Sciatic nerve (tissue), 2 donors: ENCODE results near the gene STT3A. TPM values are rescaled to one million over a fixed set of nuclear protein-coding genes. Genes with fewer than 3 reads are reported as not detected.
"Not testable (repeated sequence)": the region's sequence is repeated elsewhere in the genome, so short reads cannot be mapped to it uniquely, and the experiment has no call there.

ENCODE experiments used
- ATAC-seq: fragments of 200-7000 bp; cut with Tn5 transposase; one replicate; pipeline ENCODE4 v1.9.1; 2020; ENCODE audit warnings: mild to moderate bottlenecking, moderate library complexity
- DNase-seq: peaks from one replicate; pipeline ENCODE4 v3.0.0-alpha.2; 2020; ENCODE audit warnings: low spot score
- intact Hi-C: fragments of 100-400 bp; cut with DNase I; formaldehyde crosslinking; loops from one replicate; pipeline ENCODE4 v1.14.2; 2022
- total RNA-seq: library from RNA; stranded (reverse); fragmentation: NEBNext Ultra II Directional; extraction: Animal tissue kit (Norgen Biotek cat#: 25700); gene quantifications from one replicate; pipeline ENCODE4 v1.2.1, GENCODE V29; 2021
- donor health status: DM: no; HTN: no; CAD: no.
- donor health status: DM: no; HTN: no; CAD: no.

Gene STT3A
- 100 TPM for total RNA-seq

- ATAC-seq (peak; percentile 99), DNase-seq (peak; percentile 99)
- intact Hi-C loops: no loop called here
Observed at GRCh38 chr11:125592305-125593113, at the start of gene STT3A. Gene STT3A (plus strand): TSS chr11:125592852. CDS start chr11:125595916, 3,064 bp downstream.

GRCh38 chr11:125550780-125551179 lies 41.9 kb upstream of the STT3A start:
- ATAC-seq (no peak), DNase-seq (no peak)
- intact Hi-C loops: no loop called here

- intact Hi-C loops: no loop called here
- DNase-seq (no peak), ATAC-seq (no peak)
Observed at GRCh38 chr11:125551835-125552342, 40.8 kb upstream of the STT3A start.

- DNase-seq: no peak
- intact Hi-C loops: no loop called here
Observed at GRCh38 chr11:125552927-125553326, 39.7 kb upstream of the STT3A start.

GRCh38 chr11:125553357-125553756 lies 39.3 kb upstream of the STT3A start:
- no peak for ATAC-seq
- intact Hi-C loops: no loop called here
- DNase-seq: no peak

More at GRCh38 chr11:125552927-125553326, 39.7 kb upstream of the STT3A start:
- ATAC-seq: no peak

GRCh38 chr11:125554038-125554437 lies 38.6 kb upstream of the STT3A start:
- ATAC-seq: no peak
- DNase-seq: no peak
- intact Hi-C loops: no loop called here

GRCh38 chr11:125559888-125560287 lies 32.8 kb upstream of the STT3A start:
- no peak for DNase-seq
- intact Hi-C loops: no loop called here
- ATAC-seq: no peak

GRCh38 chr11:125561924-125562323 lies 30.7 kb upstream of the STT3A start:
- DNase-seq (no peak), ATAC-seq (no peak)
- intact Hi-C loops: no loop called here

GRCh38 chr11:125562430-125562829 lies 30.2 kb upstream of the STT3A start:
- ATAC-seq (no peak), DNase-seq (no peak)
- intact Hi-C loops: no loop called here

- ATAC-seq: no peak
- intact Hi-C loops: no loop called here
- DNase-seq: no peak
Observed at GRCh38 chr11:125564357-125564756, 28.3 kb upstream of the STT3A start.

GRCh38 chr11:125566235-125566634 lies 26.4 kb upstream of the STT3A start:
- ATAC-seq (no peak), DNase-seq (no peak)
- intact Hi-C loops: no loop called here

GRCh38 chr11:125568970-125569914 lies 23.4 kb upstream of the STT3A start, which contains the start of gene EI24:
Gene EI24 (plus strand): TSS chr11:125569477. CDS start chr11:125572528, 3,051 bp downstream.
- intact Hi-C loops: no loop called here
- DNase-seq (peak; percentile 94), ATAC-seq (peak; percentile 100)

- DNase-seq: no peak
- intact Hi-C loops: no loop called here
- no peak for ATAC-seq
Observed at GRCh38 chr11:125569915-125570621, 22.6 kb upstream of the STT3A start.

GRCh38 chr11:125570952-125571351 lies 21.7 kb upstream of the STT3A start:
- DNase-seq (no peak), ATAC-seq (no peak)
- intact Hi-C loops: no loop called here

GRCh38 chr11:125572916-125573315 lies 19.7 kb upstream of the STT3A start:
- no peak for DNase-seq
- no peak for ATAC-seq
- intact Hi-C loops: no loop called here

- ATAC-seq, DNase-seq, intact Hi-C loops: not testable (repeated sequence)
Observed at GRCh38 chr11:125577181-125577580, 15.5 kb upstream of the STT3A start.

- intact Hi-C loops: no loop called here
- no peak for DNase-seq
- ATAC-seq: no peak
Observed at GRCh38 chr11:125578783-125579182, 13.9 kb upstream of the STT3A start.

GRCh38 chr11:125579811-125580210 lies 12.8 kb upstream of the STT3A start:
- intact Hi-C loops: no loop called here
- DNase-seq (no peak), ATAC-seq (no peak)

GRCh38 chr11:125583496-125583895 lies 9.2 kb upstream of the STT3A start:
- intact Hi-C loops: no loop called here
- DNase-seq: no peak
- no peak for ATAC-seq
